IPS-11a (cell line): Measurements from ENCODE around the gene PIK3C2G.

Experiments
- H3K4me3 ChIP-seq: one replicate; pipeline ENCODE4 v1.5.1; 2013; ENCODE audit warnings: low read depth, low read length, control low read depth

The PIK3C2G gene

DNA sequence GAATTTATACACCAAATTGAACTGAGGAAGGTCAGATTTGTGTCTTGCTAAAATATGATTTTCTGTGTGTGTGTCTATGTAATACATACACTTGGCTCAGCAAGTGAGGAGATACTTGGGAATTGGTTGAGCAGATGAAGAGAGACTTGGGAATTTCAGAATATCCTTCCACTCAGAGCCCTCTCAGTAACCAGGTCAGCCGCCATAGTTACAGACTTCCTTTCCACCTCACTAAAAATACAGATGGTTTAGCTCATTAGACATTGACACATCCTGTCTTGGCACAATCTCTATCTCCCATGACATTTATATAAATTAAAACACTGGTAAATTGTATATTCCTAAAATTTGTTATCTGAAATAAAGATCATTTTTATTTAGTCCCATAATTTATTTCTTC is 15.9 kb downstream of the PIK3C2G start:
- no peak overlapping the region for H3K4me3 ChIP-seq

GRCh38 chr12:18280728-18281127 is 19.4 kb downstream of the PIK3C2G start:
- no peak overlapping the region for H3K4me3 ChIP-seq

GRCh38 chr12:18281941-18282340 is 20.6 kb downstream of the PIK3C2G start:
- no peak overlapping the region for H3K4me3 ChIP-seq

DNA sequence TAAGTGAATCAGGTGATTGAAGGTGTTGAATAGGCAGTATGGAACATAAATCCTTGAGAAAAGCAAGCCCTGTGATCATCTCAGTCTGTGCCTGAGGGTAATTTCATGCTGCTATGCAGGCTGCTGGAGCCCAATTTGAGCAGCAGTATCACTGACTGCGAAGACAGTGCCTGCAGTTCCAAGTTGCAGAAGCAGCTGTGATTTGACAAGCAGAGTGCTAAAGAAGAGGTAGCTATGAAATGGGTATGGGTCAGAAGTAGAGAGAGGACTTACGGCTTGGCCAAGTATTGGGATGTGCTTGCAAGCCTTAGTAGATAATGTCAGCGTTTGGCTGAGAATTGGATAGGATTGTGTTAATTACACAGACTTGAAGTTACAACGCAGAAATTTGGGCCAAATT is 22.5 kb downstream of the PIK3C2G start:
- H3K4me3 ChIP-seq, result no peak overlapping the region

GRCh38 chr12:18284386-18284785 is 23.1 kb downstream of the PIK3C2G start:
- H3K4me3 ChIP-seq, result no peak overlapping the region

GRCh38 chr12:18285161-18285560 is 23.8 kb downstream of the PIK3C2G start:
- H3K4me3 ChIP-seq, result no peak overlapping the region

- H3K4me3 ChIP-seq, result no peak overlapping the region
Measured at GRCh38 chr12:18290386-18290785, 29.1 kb downstream of the PIK3C2G start.

DNA sequence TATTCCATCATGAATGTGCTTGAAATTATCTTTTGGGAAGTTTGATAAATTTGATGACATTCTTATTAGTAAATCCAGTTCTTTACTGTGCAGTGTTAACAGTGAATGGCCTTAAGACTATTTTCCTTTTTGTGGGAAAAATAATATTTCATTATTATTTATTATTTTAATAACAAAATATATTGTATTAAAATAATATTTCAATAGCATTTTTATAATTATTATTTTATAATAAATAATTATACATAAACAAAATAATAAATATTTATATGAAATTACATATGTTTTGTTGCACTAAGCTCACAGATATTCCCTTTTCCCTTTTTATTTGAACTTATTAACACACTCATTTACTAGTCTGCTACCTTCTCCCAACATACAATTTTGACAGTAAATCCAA is 33.6 kb downstream of the PIK3C2G start:
- no peak overlapping the region for H3K4me3 ChIP-seq

GRCh38 chr12:18296201-18296908 is 35.0 kb downstream of the PIK3C2G start:
- no peak overlapping the region for H3K4me3 ChIP-seq

GRCh38 chr12:18296909-18297280 is 35.6 kb downstream of the PIK3C2G start:
- H3K4me3 ChIP-seq, result no peak overlapping the region

GRCh38 chr12:18297902-18298301 is 36.6 kb downstream of the PIK3C2G start:
- no peak overlapping the region for H3K4me3 ChIP-seq

DNA sequence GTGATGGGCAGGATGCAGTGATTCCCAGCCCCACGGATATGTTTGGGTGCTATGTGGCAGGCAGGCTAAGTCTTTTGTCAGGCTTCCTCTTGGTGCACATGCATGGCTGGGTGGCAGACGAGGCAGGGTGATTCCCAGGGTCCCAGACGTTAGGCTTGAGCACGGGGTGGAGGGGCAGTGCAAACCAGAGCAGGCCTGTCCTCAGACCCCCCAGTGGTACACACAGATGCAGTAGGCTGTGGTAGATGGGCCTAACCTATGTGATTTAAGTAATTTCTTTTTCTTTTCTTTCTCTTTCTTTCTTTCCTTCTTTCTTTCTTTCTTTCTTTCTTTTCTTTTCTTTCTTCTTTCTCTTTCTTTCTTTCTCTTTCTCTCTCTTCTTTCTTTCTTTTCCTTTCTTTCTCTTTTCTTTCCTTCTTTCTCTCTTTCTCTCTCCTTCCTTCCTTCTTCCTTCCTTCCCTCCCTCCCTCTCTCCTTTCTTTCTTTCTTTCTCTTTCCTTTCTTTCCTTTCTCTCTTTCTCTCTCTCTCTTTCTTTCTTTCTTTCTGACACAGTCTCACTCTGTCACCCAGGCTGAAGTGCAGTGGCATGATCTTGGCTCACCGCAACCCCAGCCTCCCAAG is 41.6 kb downstream of the PIK3C2G start:
- no peak overlapping the region for H3K4me3 ChIP-seq

DNA sequence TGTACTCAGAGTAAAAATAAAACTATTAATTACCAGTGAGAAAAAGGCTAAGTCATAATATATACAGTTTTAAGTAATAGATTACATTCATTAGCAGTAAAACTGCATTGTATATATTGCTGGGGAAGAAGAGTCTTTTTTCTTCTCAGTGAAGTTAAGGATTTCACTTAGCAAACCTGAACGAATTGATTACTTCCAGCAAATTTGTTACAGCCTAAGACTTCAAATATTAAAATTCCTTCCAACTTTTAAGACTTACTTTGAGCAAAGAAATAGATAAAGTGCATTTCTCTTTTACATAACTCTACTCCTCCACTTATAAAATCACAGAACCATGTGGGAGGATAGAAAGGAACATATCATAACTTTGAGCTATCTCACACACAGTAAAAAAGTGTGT is 43.3 kb downstream of the PIK3C2G start:
- H3K4me3 ChIP-seq, result no peak overlapping the region

DNA sequence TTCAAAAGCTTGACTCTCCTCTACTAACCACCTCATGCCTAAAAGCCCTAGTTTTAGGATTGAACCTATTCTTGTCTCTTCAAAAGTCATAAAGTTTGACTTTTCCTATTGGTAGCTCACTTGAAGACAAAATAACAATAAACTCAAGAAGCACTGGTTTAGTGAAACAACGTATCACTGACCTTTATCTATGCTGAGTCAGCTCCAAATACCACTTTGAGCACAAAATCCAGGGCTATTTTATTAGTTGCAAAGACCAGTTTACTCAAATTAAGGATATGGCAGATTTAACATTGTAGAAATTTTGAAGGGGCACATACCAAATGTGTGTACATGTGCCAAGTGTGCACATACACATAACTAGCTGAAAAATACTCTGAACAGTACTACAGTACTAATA is 45.0 kb downstream of the PIK3C2G start:
- H3K4me3 ChIP-seq, result no peak overlapping the region

DNA sequence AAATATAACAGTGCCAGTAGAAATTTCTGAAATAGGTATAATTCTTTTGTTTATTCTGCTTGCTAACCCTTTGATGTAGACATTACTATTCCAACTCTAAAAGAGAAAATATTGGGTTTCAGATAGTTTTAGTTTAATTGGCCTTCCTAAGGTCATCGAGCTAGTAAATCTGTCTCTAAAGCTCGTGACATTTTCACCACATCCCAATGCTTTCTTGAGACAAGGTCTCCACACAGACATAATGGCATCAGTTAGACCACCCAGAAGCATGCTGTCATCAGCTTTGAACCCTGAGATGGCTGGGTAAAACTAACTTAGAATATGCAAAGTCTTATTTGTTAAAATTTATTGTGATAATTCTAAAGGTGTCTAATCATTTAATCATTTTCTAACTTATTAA is 52.0 kb downstream of the PIK3C2G start:
- no peak overlapping the region for H3K4me3 ChIP-seq

- H3K4me3 ChIP-seq, result no peak overlapping the region
Measured at GRCh38 chr12:18320036-18320617, 58.8 kb downstream of the PIK3C2G start.

- no peak overlapping the region for H3K4me3 ChIP-seq
Measured at GRCh38 chr12:18320976-18321375, 59.7 kb downstream of the PIK3C2G start.

DNA sequence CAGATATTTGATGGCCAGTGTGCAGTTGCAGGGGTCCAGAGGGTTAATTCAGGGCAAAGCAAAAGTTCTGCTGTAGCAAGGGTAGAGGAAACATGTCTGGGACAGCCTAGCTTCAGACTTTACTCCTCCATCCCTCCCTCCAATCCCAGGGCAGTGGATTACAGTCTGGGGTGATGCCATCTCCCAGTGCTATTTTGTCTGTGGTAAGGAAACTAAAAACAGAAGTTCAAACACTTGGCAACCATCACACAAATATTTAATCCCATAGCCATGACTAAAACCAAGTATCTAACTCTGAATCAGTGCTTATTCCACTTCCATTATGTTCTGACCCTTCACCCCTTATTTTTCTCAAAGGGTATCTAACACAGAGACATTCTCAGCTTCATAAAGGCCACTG is 61.8 kb downstream of the PIK3C2G start:
- H3K4me3 ChIP-seq, result no peak overlapping the region

DNA sequence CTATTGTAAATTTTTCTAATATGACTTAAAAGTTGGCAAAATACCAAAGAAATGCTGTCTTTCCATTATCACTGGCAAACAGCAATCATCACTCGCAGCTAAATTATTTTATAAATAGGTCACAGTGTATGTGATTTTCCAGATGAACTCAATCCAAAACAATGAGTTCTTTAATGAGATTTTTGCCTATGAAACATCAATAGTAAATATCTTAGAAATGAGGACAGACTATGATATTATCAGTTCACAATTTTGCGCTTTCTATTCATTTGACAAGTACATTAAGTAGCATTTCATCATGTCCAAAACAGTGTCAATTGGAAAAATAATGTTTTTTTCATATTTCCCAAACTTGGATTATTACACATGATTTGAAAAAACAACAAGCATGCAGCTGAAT is 65.7 kb downstream of the PIK3C2G start:
- H3K4me3 ChIP-seq, result no peak overlapping the region

GRCh38 chr12:18332173-18332572 is 70.9 kb downstream of the PIK3C2G start:
- no peak overlapping the region for H3K4me3 ChIP-seq

- H3K4me3 ChIP-seq, result no peak overlapping the region
Measured at GRCh38 chr12:18339633-18340032, 78.3 kb downstream of the PIK3C2G start.

- H3K4me3 ChIP-seq, result no peak overlapping the region
Measured at GRCh38 chr12:18340186-18340585, 78.9 kb downstream of the PIK3C2G start.

- H3K4me3 ChIP-seq, result no peak overlapping the region
Measured at GRCh38 chr12:18340786-18341185, 79.5 kb downstream of the PIK3C2G start.
